GM12891 (cell line): ENCODE results near the gene C19orf47. TPM values are rescaled to one million over a fixed set of nuclear protein-coding genes. Genes with fewer than 3 reads are reported as not detected.

ENCODE experiments used
- DNase-seq: peaks from one replicate; pipeline ENCODE4 v3.0.0; 2011; ENCODE audit warnings: low spot score; ENCODE audit not compliant: insufficient read length
- FAIRE-seq: peaks from 2 replicates; lab custom pipeline; 2011; peaks lifted over from hg19 to GRCh38; lab: Jason Lieb, UNC
- PAX5 ChIP-seq: IDR thresholded peaks from 2 replicates; pipeline ENCODE4 v1.6.1; 2011; ENCODE audit warnings: low read length, moderate library complexity, mild to moderate bottlenecking; ENCODE audit not compliant: insufficient read depth, severe bottlenecking
- POLR2A ChIP-seq: IDR thresholded peaks from 2 replicates; pipeline ENCODE4 v1.6.1; 2011; ENCODE audit warnings: low read depth, low read length, control low read depth
- POLR2AphosphoS5 ChIP-seq: IDR thresholded peaks from 2 replicates; pipeline ENCODE4 v1.6.1; 2011; ENCODE audit warnings: low read depth, low read length, control low read depth
- POU2F2 ChIP-seq: IDR thresholded peaks from 2 replicates; pipeline ENCODE4 v1.6.1; 2011; ENCODE audit warnings: low read depth, mild to moderate bottlenecking, control low read depth, low read length, moderate library complexity
- SPI1 ChIP-seq: IDR thresholded peaks from 2 replicates; pipeline ENCODE4 v1.6.1; 2011; ENCODE audit warnings: low read depth, low read length, control low read depth
- TAF1 ChIP-seq: IDR thresholded peaks from 2 replicates; pipeline ENCODE4 v1.6.1; 2011; ENCODE audit warnings: low read depth, low read length, control low read depth
- polyA plus RNA-seq: library from polyadenylated mRNA; unstranded; fragments of >200 nt; gene quantifications from one replicate; pipeline ENCODE4 v1.2.1, GENCODE V29; 2012; ENCODE audit warnings: low read depth, missing spikeins, inconsistent platforms; ENCODE audit not compliant: missing spikeins

C19orf47 gene
- polyA plus RNA-seq, result 12.6 TPM

- peak; percentile 100 for FAIRE-seq
- DNase-seq, result peak; percentile 100
- TF ChIP-seq POLR2A (peak; percentile 84), TAF1 (peak; percentile 32; the same call in 1 of the 2 replicates), PAX5 (no peak), SPI1 (no peak), POLR2AphosphoS5 (peak; percentile 89), POU2F2 (no peak)
These were observed at the start of gene C19orf47, which contains the start of gene PLD3 for GRCh38 chr19:40348125-40348913. Gene C19orf47 (minus strand): TSS chr19:40348397. CDS start chr19:40341857, 6,540 bp downstream. Gene PLD3 (plus strand): TSS chr19:40348695. CDS start chr19:40366484, 17,789 bp downstream.

- no peak for TF ChIP-seq SPI1
- TF ChIP-seq PAX5, result no peak
- DNase-seq (no peak), FAIRE-seq (no peak)
These were observed 49.3 kb upstream of the C19orf47 start for GRCh38 chr19:40397568-40397906.

- DNase-seq, result no peak
- TF ChIP-seq SPI1 (no peak), PAX5 (no peak), POLR2A (no peak), POU2F2 (no peak), POLR2AphosphoS5 (no peak), TAF1 (no peak)
- FAIRE-seq, result no peak
These were observed 48.8 kb upstream of the C19orf47 start for GRCh38 chr19:40396886-40397567.

GRCh38 chr19:40395956-40396355 lies 47.8 kb upstream of the C19orf47 start:
- TF ChIP-seq TAF1 (no peak), POU2F2 (no peak), POLR2A (no peak), SPI1 (no peak), POLR2AphosphoS5 (no peak), PAX5 (no peak)
- FAIRE-seq (no peak), DNase-seq (no peak)

- FAIRE-seq (no peak), DNase-seq (no peak)
- no peak for TF ChIP-seq POU2F2
- TF ChIP-seq SPI1, result no peak
- no peak for TF ChIP-seq TAF1
- TF ChIP-seq PAX5, result no peak
- TF ChIP-seq POLR2AphosphoS5, result no peak
These were observed 46.6 kb upstream of the C19orf47 start for GRCh38 chr19:40394816-40395210.

- TF ChIP-seq POU2F2 (no peak), POLR2A (no peak), TAF1 (no peak), PAX5 (no peak), SPI1 (no peak), POLR2AphosphoS5 (no peak)
- FAIRE-seq (no peak), DNase-seq (no peak)
These were observed 46.0 kb upstream of the C19orf47 start for GRCh38 chr19:40393894-40394815.

GRCh38 chr19:40392894-40393517 lies 44.8 kb upstream of the C19orf47 start:
- no peak for TF ChIP-seq PAX5
- no peak for TF ChIP-seq SPI1
- TF ChIP-seq TAF1, result no peak
- TF ChIP-seq POLR2A, result no peak
- TF ChIP-seq POU2F2, result no peak
- no peak for TF ChIP-seq POLR2AphosphoS5
- DNase-seq (no peak), FAIRE-seq (no peak)

- DNase-seq (no peak), FAIRE-seq (no peak)
- no peak for TF ChIP-seq PAX5
- no peak for TF ChIP-seq SPI1
These were observed 43.9 kb upstream of the C19orf47 start for GRCh38 chr19:40392123-40392522.

- TF ChIP-seq SPI1 (no peak), TAF1 (no peak), POU2F2 (no peak), POLR2A (no peak), POLR2AphosphoS5 (no peak), PAX5 (no peak)
- DNase-seq, result no peak
- FAIRE-seq, result no peak
These were observed 42.0 kb upstream of the C19orf47 start, which contains the start of gene HIPK4 for GRCh38 chr19:40390084-40390742. Gene HIPK4 (minus strand): TSS chr19:40390181. CDS start chr19:40389902, 279 bp downstream.
